ELF-1 (cell line): ENCODE data around the gene SSBP1.
"Not testable (repeated sequence)": the region's sequence is repeated elsewhere in the genome, so short reads cannot be mapped to it uniquely, and the experiment has no call there.

Experiments
- DNase-seq: peaks from one replicate; pipeline ENCODE4 v3.0.0-alpha.2; 2016; ENCODE audit warnings: low read depth, low spot score

SSBP1 gene

GRCh38 chr7:141737836-141738591 is at the start of gene SSBP1:
Gene SSBP1 (plus strand): TSS chr7:141738358. CDS start chr7:141739167, 809 bp downstream.
- DNase-seq = peak; percentile 96

GRCh38 chr7:141689072-141689825 is 48.9 kb upstream of the SSBP1 start:
- DNase-seq = not testable (repeated sequence)

- no peak for DNase-seq
These were observed 46.6 kb upstream of the SSBP1 start for GRCh38 chr7:141691540-141691939.

- DNase-seq = no peak
These were observed 46.2 kb upstream of the SSBP1 start for GRCh38 chr7:141691961-141692360.

- no peak for DNase-seq
These were observed 45.1 kb upstream of the SSBP1 start for GRCh38 chr7:141693082-141693481.

- no peak for DNase-seq
These were observed 42.3 kb upstream of the SSBP1 start for GRCh38 chr7:141695803-141696289.

- no peak for DNase-seq
These were observed 41.8 kb upstream of the SSBP1 start for GRCh38 chr7:141696348-141696747.

- DNase-seq = no peak
These were observed 40.8 kb upstream of the SSBP1 start for GRCh38 chr7:141697211-141697871.

- DNase-seq = no peak
These were observed 39.7 kb upstream of the SSBP1 start for GRCh38 chr7:141698247-141699015.

GRCh38 chr7:141699860-141700259 is 38.3 kb upstream of the SSBP1 start:
- DNase-seq = no peak

- DNase-seq = no peak
These were observed 37.8 kb upstream of the SSBP1 start for GRCh38 chr7:141700296-141700847.

GRCh38 chr7:141700848-141701371 is 37.2 kb upstream of the SSBP1 start:
- DNase-seq = peak; percentile 25

GRCh38 chr7:141701489-141702046 is 36.6 kb upstream of the SSBP1 start:
- DNase-seq = peak; percentile 25

GRCh38 chr7:141702047-141702567 is 36.1 kb upstream of the SSBP1 start, which contains the start of gene DENND11:
Gene DENND11 (minus strand): TSS chr7:141702166. CDS start chr7:141702153, 13 bp downstream.
- DNase-seq = no peak

- DNase-seq = no peak
These were observed 35.3 kb upstream of the SSBP1 start for GRCh38 chr7:141702892-141703291.

- no peak for DNase-seq
These were observed 34.0 kb upstream of the SSBP1 start for GRCh38 chr7:141704112-141704511.

- DNase-seq = no peak
These were observed 33.4 kb upstream of the SSBP1 start for GRCh38 chr7:141704741-141705140.

GRCh38 chr7:141706239-141707064 is 31.7 kb upstream of the SSBP1 start:
- DNase-seq = no peak

GRCh38 chr7:141708351-141708750 is 29.8 kb upstream of the SSBP1 start, which contains the start of gene WEE2:
Gene WEE2 (plus strand): TSS chr7:141708353. CDS start chr7:141708759, 406 bp downstream.
- DNase-seq = no peak
